B cell (primary cell): ENCODE results near the gene RIT2.

ENCODE experiments used
- CTCF ChIP-seq: fragments of 200-600 bp; IDR thresholded peaks from one replicate; pipeline ENCODE4 v1.8.0; 2022; ENCODE audit warnings: antibody characterized with exemption, mild to moderate bottlenecking
- EZH2 ChIP-seq: IDR thresholded peaks from 2 replicates; pipeline ENCODE4 v1.6.1; 2012; ENCODE audit warnings: borderline replicate concordance, low read depth, mild to moderate bottlenecking, moderate library complexity, low read length; ENCODE audit not compliant: insufficient read depth, poor library complexity, severe bottlenecking

- TF ChIP-seq CTCF (no peak), EZH2 (no peak)
Measured at GRCh38 chr18:42969366-42969765, 146.1 kb downstream of the RIT2 start.
